Measurements from ENCODE around the gene HS3ST5.
"Not testable (repeated sequence)": the region's sequence is repeated elsewhere in the genome, so short reads cannot be mapped to it uniquely, and the experiment has no call there.

Gene HS3ST5

DNA sequence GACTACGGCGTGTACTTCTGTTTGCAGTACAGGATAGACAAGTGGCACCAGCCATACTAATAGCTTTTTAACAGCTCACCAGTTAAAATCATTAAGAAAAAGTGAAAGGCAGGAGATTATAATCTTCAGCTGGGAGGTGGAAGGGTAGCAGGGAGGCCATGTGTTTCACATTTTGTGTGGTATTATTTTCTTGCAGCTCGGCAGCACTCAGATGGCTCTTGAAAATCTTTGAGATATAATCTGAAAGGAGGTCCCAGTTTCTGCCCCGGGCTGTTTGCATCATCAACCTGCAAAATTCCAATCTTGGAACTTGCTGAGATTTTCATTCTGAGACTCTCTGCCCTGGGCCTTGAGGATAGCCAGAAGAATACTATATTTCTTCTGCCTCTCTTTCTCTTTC is 284.4 kb downstream of the HS3ST5 start:
- H3K4me3 ChIP-seq (ENCODE audit: low read depth, low read length), result no peak overlapping the region
- TF ChIP-seq, protein P1, sequence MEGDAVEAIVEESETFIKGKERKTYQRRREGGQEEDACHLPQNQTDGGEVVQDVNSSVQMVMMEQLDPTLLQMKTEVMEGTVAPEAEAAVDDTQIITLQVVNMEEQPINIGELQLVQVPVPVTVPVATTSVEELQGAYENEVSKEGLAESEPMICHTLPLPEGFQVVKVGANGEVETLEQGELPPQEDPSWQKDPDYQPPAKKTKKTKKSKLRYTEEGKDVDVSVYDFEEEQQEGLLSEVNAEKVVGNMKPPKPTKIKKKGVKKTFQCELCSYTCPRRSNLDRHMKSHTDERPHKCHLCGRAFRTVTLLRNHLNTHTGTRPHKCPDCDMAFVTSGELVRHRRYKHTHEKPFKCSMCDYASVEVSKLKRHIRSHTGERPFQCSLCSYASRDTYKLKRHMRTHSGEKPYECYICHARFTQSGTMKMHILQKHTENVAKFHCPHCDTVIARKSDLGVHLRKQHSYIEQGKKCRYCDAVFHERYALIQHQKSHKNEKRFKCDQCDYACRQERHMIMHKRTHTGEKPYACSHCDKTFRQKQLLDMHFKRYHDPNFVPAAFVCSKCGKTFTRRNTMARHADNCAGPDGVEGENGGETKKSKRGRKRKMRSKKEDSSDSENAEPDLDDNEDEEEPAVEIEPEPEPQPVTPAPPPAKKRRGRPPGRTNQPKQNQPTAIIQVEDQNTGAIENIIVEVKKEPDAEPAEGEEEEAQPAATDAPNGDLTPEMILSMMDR (IDR thresholded peaks at IDR 0.05; ENCODE audit: insufficient read depth, low read depth, low read length, missing control alignments), result no peak

DNA sequence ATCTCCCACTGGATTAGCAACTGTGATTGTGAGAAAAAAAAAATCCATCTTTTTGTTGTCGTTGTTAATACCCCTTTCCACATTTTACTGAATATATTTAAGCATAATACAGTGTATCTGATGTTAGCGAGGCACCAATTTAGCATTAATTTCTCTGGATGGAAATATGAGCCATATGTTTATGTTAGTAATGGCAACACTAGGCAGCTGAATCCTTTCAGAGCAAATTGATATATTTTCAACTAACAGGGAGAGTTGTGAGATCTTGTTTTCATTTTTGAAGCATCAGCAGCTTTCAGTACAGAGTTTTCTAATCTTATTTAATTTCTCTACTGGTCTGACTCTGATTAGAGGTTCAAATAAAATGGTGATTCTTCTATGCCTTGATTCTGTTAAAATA is 287.1 kb downstream of the HS3ST5 start:
- TF ChIP-seq, protein P1 (IDR thresholded peaks at IDR 0.05; ENCODE audit: insufficient read depth, low read depth, low read length, missing control alignments), result no peak
- no peak for DNase-seq (ENCODE audit: low read depth)
- H3K4me3 ChIP-seq (ENCODE audit: low read depth, low read length), result no peak overlapping the region

More for the DNA sequence above, 284.4 kb downstream of the HS3ST5 start:
- no peak for DNase-seq (ENCODE audit: low read depth)

DNA sequence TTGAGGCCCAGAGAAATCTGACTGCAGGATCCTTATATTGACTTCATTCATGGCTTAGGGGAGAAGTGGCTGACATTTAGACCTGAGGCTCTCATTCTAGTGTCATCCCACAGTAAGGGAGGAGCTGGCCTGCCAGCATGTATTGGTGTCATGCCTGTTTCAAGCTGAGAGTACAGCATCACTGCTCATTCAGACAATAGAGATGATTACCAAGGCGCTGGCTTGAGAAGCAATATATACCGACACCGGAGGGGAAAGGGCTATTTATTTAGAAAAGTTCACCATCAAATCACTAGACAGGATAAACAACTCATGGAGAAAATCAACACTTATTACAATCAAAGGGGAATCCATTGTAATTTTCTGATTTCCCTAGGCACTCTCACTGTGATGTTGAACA is 287.5 kb downstream of the HS3ST5 start:
- TF ChIP-seq, protein P1 (IDR thresholded peaks at IDR 0.05; ENCODE audit: insufficient read depth, low read depth, low read length, missing control alignments), result no peak
- no peak overlapping the region for H3K4me3 ChIP-seq (ENCODE audit: low read depth, low read length)
- no peak for DNase-seq (ENCODE audit: low read depth)

DNA sequence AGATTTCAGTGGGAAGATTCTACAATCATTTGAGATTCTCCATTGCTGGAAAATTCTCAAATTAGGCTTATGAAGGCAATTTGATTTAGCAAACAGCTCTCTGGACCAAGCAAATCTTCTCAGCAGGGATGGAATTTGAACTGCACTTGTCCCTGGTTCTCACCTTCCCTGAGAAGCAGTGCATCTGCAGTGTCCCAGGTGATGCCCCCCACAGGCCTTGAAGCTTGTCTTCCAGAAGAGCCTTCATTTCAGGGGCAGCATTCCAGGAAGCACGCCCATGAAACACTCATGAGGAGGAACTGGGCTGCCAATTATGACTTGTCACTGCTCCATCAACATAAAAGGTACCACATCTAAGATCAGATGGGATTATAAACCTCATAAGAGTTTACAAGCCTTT is 289.0 kb downstream of the HS3ST5 start:
- DNase-seq (ENCODE audit: low read depth), result no peak
- TF ChIP-seq, protein P1 (IDR thresholded peaks at IDR 0.05; ENCODE audit: insufficient read depth, low read depth, low read length, missing control alignments), result no peak
- H3K4me3 ChIP-seq (ENCODE audit: low read depth, low read length), result no peak overlapping the region

DNA sequence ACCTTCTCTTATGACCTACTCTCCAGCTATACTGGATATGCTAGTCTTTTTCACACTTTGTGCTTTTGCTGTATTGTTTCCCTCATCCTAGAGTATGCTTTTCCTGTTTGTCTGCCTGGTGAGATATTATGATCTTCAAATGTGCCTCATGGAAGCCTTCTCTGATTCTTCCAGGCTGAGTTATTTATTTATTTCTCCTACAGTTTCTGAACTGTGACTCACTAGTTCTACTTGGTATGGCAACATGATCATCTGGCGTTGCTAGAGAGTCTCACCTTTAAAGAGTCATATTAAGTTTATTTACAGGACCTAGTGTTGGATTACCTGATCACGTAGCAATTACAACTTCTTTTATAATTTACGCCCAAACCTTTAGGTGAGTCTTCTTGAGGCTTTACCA is 290.7 kb downstream of the HS3ST5 start:
- no peak for DNase-seq (ENCODE audit: low read depth)
- TF ChIP-seq, protein P1 (IDR thresholded peaks at IDR 0.05; ENCODE audit: insufficient read depth, low read depth, low read length, missing control alignments), result no peak
- no peak overlapping the region for H3K4me3 ChIP-seq (ENCODE audit: low read depth, low read length)

DNA sequence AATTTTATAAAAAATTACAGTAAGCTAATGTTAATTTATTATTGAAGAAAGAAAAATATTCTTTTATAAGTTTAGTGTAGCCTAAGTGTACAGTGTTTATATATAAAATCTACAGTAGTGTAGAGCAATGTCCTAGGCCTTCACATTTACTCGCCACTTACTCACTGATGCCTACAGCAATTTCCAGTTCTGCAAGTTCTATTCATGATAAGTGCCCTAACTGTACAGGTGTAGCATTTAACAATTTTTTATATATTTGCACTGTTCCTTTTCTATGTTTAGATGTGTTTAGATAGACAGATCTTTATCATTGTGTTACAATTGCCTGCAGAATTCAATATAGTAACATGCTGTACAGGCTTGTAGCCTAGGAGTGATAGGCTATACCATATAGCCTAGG is 291.8 kb downstream of the HS3ST5 start:
- TF ChIP-seq, protein P1 (IDR thresholded peaks at IDR 0.05; ENCODE audit: insufficient read depth, low read depth, low read length, missing control alignments), result no peak
- no peak overlapping the region for H3K4me3 ChIP-seq (ENCODE audit: low read depth, low read length)
- DNase-seq (ENCODE audit: low read depth), result no peak

DNA sequence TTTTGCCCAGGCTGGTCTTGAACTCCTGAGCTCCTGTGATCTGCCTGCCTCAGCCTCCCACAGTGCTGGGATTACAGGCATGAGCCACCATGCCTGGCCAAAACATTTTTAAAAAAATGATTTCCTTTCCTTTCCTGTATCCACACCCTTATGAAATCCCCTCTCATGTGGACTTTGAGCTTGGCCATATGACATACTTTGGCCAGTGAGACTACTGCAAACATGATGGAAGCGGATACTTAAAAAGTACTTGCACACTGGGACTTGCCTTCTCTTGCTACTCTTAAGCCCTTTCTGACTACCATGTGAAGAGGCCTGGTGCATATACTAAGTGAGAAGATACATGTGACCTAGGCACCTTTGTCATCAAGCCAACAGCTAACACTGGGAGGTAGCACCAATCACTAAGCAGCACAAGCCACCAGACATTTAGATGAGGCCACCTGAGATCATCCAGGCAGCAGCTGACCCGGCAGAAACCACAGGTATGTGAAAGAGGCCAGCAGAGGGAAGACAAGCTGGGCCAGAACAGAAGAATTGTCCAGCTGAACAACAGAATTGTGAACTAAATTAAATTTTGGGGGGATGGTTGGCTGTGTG is 293.4 kb downstream of the HS3ST5 start:
- H3K4me3 ChIP-seq (ENCODE audit: low read depth, low read length), result no peak overlapping the region
- DNase-seq (ENCODE audit: low read depth), result peak; percentile 18
- TF ChIP-seq, protein P1 (IDR thresholded peaks at IDR 0.05; ENCODE audit: insufficient read depth, low read depth, low read length, missing control alignments), result no peak

DNA sequence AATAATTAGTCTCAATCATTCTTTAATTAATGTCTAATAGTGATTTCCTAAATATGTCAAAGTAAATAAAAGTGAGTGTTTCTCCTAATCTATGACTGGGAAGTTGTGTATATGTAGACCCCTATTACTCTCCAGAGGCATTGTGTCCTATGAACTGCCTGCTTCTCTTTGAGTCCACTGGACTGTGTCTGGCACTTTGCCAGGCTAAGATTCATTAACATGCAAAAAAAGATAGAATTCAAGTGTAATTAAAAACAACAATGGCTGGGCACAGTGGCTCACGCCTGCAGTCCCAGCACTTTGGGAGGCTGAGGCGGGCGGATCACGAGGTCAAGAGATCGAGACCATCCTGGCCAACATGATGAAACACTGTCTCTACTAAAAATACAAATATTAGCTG is 298.3 kb downstream of the HS3ST5 start:
- H3K4me3 ChIP-seq (ENCODE audit: low read depth, low read length); DNase-seq (ENCODE audit: low read depth): not testable (repeated sequence)

Data from GM12865 (cell line).